ENCODE data around the gene NMNAT3. TPM values are rescaled to one million over a fixed set of nuclear protein-coding genes. Genes with fewer than 3 reads are reported as not detected.

Gene NMNAT3
- polyA plus RNA-seq, 1 of the 3 experiments (the other 2 are of a cell fraction): not detected

DNA sequence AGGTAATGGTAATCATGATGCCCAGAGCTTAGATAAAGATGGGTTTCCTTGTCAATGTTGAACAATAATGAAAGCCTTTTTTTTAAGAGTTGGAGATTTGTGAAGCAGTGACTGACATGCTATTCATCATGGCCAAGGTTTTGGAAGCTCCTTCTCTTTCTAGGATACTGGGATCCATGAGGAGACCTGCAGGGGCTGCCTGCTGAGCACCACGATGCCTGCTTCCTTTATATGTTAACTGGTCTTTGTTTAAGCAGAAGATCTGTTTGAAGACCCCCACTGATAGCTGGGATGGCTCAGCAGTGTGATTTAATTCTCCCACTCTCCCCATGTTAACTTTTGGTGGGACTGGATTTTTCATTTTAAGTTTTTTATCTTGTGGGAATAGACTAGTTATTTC lies 154.1 kb downstream of the NMNAT3 start:
- ChIA-PET CTCF (interaction anchor here (0.9 to 2.1 kb wide), 5 partner anchors 8 to 414 kb away, joined by 3 to 5 read pairs (median 3); no protein-coding TSS in a partner anchor), POLR2A (interaction anchor here (2.2 kb wide), 1 partner anchor 10 kb away, joined by 9 read pairs; no protein-coding TSS in a partner anchor)
- H3K79me2 ChIP-seq (ENCODE audit: insufficient read depth): no peaks in the 10 kb centered on the region
- no peak overlapping the region for H3K9ac ChIP-seq
- H4K20me1 ChIP-seq (ENCODE audit: insufficient read depth): no peaks in the 10 kb centered on the region
- no peak overlapping the region for H3K4me2 ChIP-seq
- no peaks in the 10 kb centered on the region for H3K9me2 ChIP-seq
- H3K27ac ChIP-seq (ENCODE audit: low read depth in 2 of 2, low read length in 1 of 2): no peak overlapping the region; a peak in 1 of 4 replicates
- no peaks in the 10 kb centered on the region for H3K9me3 ChIP-seq
- H3K4me1 ChIP-seq (ENCODE audit: control insufficient read depth in 1 of 2, insufficient read depth in 2 of 2, low read depth in 1 of 2, low read length in 1 of 2): peaks cover 0 to 16% of the 10 kb centered on the region in 2 experiments; a peak in 1 of 4 replicates
- H3K27me3 ChIP-seq (ENCODE audit: insufficient read depth): no peaks in the 10 kb centered on the region
- no peak for DNase-seq
- WGBS (ENCODE audit: low lambda C conversion rate): 23% methylated on average over 1 of the region's 1 CpG
- H3K4me3 ChIP-seq (ENCODE audit: low read depth in 2 of 2, low read length in 1 of 2): no peak overlapping the region
- TF ChIP-seq, protein P1, sequence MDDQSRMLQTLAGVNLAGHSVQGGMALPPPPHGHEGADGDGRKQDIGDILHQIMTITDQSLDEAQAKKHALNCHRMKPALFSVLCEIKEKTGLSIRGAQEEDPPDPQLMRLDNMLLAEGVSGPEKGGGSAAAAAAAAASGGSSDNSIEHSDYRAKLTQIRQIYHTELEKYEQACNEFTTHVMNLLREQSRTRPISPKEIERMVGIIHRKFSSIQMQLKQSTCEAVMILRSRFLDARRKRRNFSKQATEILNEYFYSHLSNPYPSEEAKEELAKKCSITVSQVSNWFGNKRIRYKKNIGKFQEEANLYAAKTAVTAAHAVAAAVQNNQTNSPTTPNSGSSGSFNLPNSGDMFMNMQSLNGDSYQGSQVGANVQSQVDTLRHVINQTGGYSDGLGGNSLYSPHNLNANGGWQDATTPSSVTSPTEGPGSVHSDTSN (IDR thresholded peaks at IDR 0.05): no peak
- no peak for TF ChIP-seq MXI1 (IDR thresholded peaks at IDR 0.05; ENCODE audit: low read depth, low read length)
- H2AFZ ChIP-seq (ENCODE audit: low read depth): no peak overlapping the region
- H3F3A ChIP-seq (replicated peaks; ENCODE audit: insufficient read depth): no peaks in the 10 kb centered on the region
- H3K36me3 ChIP-seq (replicated peaks in 1 of 2; ENCODE audit: control insufficient read depth in 1 of 2, insufficient read depth in 2 of 2, low read length in 1 of 2): peaks cover 0 to 7% of the 10 kb centered on the region in 2 experiments

DNA sequence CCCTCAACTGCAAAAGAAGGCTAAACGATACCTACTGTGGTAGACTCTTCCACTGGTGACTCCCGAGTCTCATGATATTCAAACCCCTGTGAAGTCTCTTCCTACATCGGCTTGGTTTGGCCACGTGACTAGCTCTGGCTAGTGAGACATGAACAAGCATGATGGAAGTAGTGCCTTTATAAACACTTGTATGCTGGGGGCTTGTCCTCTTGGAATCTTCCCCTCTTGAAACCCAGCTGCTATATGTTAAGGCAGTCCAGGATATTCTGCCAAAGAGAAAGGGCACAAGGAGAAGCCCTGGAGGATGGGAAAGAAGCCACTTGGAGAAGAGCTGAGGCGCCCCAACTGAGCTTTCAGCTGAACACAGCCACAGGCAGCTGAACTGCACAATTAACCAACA lies 154.6 kb downstream of the NMNAT3 start:
- no peak overlapping the region; a peak in 1 of 4 replicates for H3K27ac ChIP-seq (ENCODE audit: low read depth in 2 of 2, low read length in 1 of 2)
- TF ChIP-seq CHD2 (IDR thresholded peaks at IDR 0.05; ENCODE audit: low read length, partially characterized antibody) (no peak), RXRA (IDR thresholded peaks at IDR 0.05; ENCODE audit: borderline replicate concordance, low read depth) (no peak), YY1 (IDR thresholded peaks at IDR 0.05; ENCODE audit: low read depth) (no peak), SMC3 (IDR thresholded peaks at IDR 0.05; ENCODE audit: low read depth, low read length) (no peak), TEAD4 (IDR thresholded peaks at IDR 0.05; ENCODE audit: borderline replicate concordance, insufficient read depth) (no peak), FOSL2 (IDR thresholded peaks at IDR 0.05; ENCODE audit: borderline replicate concordance, low read depth) (no peak), RFX5 (IDR thresholded peaks at IDR 0.05; ENCODE audit: low read length) (no peak), POLR2AphosphoS5 (IDR thresholded peaks at IDR 0.05; ENCODE audit: low read depth, low read length) (no peak)
- TF ChIP-seq, protein P2, sequence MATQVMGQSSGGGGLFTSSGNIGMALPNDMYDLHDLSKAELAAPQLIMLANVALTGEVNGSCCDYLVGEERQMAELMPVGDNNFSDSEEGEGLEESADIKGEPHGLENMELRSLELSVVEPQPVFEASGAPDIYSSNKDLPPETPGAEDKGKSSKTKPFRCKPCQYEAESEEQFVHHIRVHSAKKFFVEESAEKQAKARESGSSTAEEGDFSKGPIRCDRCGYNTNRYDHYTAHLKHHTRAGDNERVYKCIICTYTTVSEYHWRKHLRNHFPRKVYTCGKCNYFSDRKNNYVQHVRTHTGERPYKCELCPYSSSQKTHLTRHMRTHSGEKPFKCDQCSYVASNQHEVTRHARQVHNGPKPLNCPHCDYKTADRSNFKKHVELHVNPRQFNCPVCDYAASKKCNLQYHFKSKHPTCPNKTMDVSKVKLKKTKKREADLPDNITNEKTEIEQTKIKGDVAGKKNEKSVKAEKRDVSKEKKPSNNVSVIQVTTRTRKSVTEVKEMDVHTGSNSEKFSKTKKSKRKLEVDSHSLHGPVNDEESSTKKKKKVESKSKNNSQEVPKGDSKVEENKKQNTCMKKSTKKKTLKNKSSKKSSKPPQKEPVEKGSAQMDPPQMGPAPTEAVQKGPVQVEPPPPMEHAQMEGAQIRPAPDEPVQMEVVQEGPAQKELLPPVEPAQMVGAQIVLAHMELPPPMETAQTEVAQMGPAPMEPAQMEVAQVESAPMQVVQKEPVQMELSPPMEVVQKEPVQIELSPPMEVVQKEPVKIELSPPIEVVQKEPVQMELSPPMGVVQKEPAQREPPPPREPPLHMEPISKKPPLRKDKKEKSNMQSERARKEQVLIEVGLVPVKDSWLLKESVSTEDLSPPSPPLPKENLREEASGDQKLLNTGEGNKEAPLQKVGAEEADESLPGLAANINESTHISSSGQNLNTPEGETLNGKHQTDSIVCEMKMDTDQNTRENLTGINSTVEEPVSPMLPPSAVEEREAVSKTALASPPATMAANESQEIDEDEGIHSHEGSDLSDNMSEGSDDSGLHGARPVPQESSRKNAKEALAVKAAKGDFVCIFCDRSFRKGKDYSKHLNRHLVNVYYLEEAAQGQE (IDR thresholded peaks at IDR 0.05; ENCODE audit: low read depth, low read length): no peak
- TF ChIP-seq, protein P3, sequence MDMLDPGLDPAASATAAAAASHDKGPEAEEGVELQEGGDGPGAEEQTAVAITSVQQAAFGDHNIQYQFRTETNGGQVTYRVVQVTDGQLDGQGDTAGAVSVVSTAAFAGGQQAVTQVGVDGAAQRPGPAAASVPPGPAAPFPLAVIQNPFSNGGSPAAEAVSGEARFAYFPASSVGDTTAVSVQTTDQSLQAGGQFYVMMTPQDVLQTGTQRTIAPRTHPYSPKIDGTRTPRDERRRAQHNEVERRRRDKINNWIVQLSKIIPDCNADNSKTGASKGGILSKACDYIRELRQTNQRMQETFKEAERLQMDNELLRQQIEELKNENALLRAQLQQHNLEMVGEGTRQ (IDR thresholded peaks at IDR 0.05; ENCODE audit: borderline replicate concordance, low read depth, low read length): no peak
- no peaks in the 10 kb centered on the region for H3K9me2 ChIP-seq
- ChIA-PET POLR2A (interaction anchor here (0.5 to 2.2 kb wide), 2 partner anchors 11 to 48 kb away, joined by 4 to 9 read pairs; no protein-coding TSS in a partner anchor), CTCF (interaction anchor here (0.9 to 2.1 kb wide), 6 partner anchors 9 to 415 kb away, joined by 3 to 5 read pairs (median 3); no protein-coding TSS in a partner anchor)
- no peaks in the 10 kb centered on the region for H3K9me3 ChIP-seq
- no peak overlapping the region for H3K4me3 ChIP-seq (ENCODE audit: low read depth in 2 of 2, low read length in 1 of 2)
- H3K9ac ChIP-seq: no peak overlapping the region
- no peaks in the 10 kb centered on the region for H3K79me2 ChIP-seq (ENCODE audit: insufficient read depth)
- peaks cover 0 to 16% of the 10 kb centered on the region in 2 experiments; a peak in 1 of 4 replicates for H3K4me1 ChIP-seq (ENCODE audit: control insufficient read depth in 1 of 2, insufficient read depth in 2 of 2, low read depth in 1 of 2, low read length in 1 of 2)
- 84% methylated on average over 5 of the region's 5 CpGs for WGBS (ENCODE audit: low lambda C conversion rate)
- no peaks in the 10 kb centered on the region for H4K20me1 ChIP-seq (ENCODE audit: insufficient read depth)
- H3F3A ChIP-seq (replicated peaks; ENCODE audit: insufficient read depth): no peaks in the 10 kb centered on the region
- H3K36me3 ChIP-seq (replicated peaks in 1 of 2; ENCODE audit: control insufficient read depth in 1 of 2, insufficient read depth in 2 of 2, low read length in 1 of 2): peaks cover 0 to 7% of the 10 kb centered on the region in 2 experiments
- H3K4me2 ChIP-seq: no peak overlapping the region
- H2AFZ ChIP-seq (ENCODE audit: low read depth): no peak overlapping the region
- no peak for DNase-seq
- no peaks in the 10 kb centered on the region for H3K27me3 ChIP-seq (ENCODE audit: insufficient read depth)
